HG03139 (cell line): ENCODE measurements around the gene CFL1.
"Not testable (repeated sequence)": the region's sequence is repeated elsewhere in the genome, so short reads cannot be mapped to it uniquely, and the experiment has no call there.

Experiments
- ATAC-seq: cut with Tn5 transposase; IDR thresholded peaks from one replicate; pipeline ENCODE4 v1.9.1; 2021; ENCODE audit not compliant: unreplicated experiment

CFL1 gene

GRCh38 chr11:65844231-65844872, 13.6 kb downstream of the CFL1 start:
- ATAC-seq: no peak

GRCh38 chr11:65843811-65844210, 14.2 kb downstream of the CFL1 start:
- ATAC-seq: no peak

GRCh38 chr11:65842144-65842543, 15.8 kb downstream of the CFL1 start:
- ATAC-seq: no peak

GRCh38 chr11:65834202-65834601, 23.8 kb downstream of the CFL1 start:
- ATAC-seq: no peak

- peak; percentile 93 for ATAC-seq
These were observed 24.5 kb downstream of the CFL1 start, which contains the start of gene SNX32 for GRCh38 chr11:65833297-65834030. TSS of gene SNX32 (plus strand) at chr11:65833963. CDS start at chr11:65834066, 103 bp downstream.

GRCh38 chr11:65832231-65832630, 25.7 kb downstream of the CFL1 start:
- ATAC-seq: not testable (repeated sequence)

- no peak for ATAC-seq
These were observed 28.5 kb downstream of the CFL1 start for GRCh38 chr11:65829459-65829858.

- ATAC-seq: no peak
These were observed 30.8 kb downstream of the CFL1 start for GRCh38 chr11:65826984-65827735.

GRCh38 chr11:65822776-65823528, 35.0 kb downstream of the CFL1 start:
- no peak for ATAC-seq

- no peak for ATAC-seq
These were observed 36.9 kb downstream of the CFL1 start for GRCh38 chr11:65821107-65821506.

- peak; percentile 48 for ATAC-seq
These were observed 39.9 kb downstream of the CFL1 start for GRCh38 chr11:65817835-65818680.

GRCh38 chr11:65817312-65817834, 40.6 kb downstream of the CFL1 start:
- ATAC-seq: no peak

GRCh38 chr11:65816696-65817095, 41.3 kb downstream of the CFL1 start:
- no peak for ATAC-seq

- no peak for ATAC-seq
These were observed 42.9 kb downstream of the CFL1 start for GRCh38 chr11:65814986-65815565.

GRCh38 chr11:65814131-65814985, 43.6 kb downstream of the CFL1 start:
- ATAC-seq: no peak

- no peak for ATAC-seq
These were observed 46.1 kb downstream of the CFL1 start for GRCh38 chr11:65811764-65812475.

GRCh38 chr11:65810046-65810868, 47.7 kb downstream of the CFL1 start:
- ATAC-seq: no peak
